Progenitor cell of endocrine pancreas (in vitro differentiated cells): ENCODE results near the gene ZNF488. TPM values are rescaled to one million over a fixed set of nuclear protein-coding genes. Genes with fewer than 3 reads are reported as not detected.

ENCODE experiments used
- DNase-seq: peaks from one replicate; pipeline ENCODE4 v3.0.0; 2021; ENCODE audit warnings: low spot score; ENCODE audit not compliant: unreplicated experiment
- H3K27ac Mint-ChIP-seq: 2 replicates; pipeline ENCODE4 v1.8.0; 2021; ENCODE audit warnings: mild to moderate bottlenecking, moderate library complexity, mixed read lengths
- H3K27me3 Mint-ChIP-seq: 2 replicates; pipeline ENCODE4 v1.8.0; 2021; ENCODE audit warnings: mixed read lengths
- H3K36me3 Mint-ChIP-seq: 2 replicates; pipeline ENCODE4 v1.8.0; 2022; ENCODE audit warnings: mixed read lengths; ENCODE audit not compliant: insufficient read depth
- H3K4me1 Mint-ChIP-seq: 2 replicates; pipeline ENCODE4 v1.8.0; 2021; ENCODE audit warnings: low read depth, mixed read lengths
- H3K4me3 Mint-ChIP-seq: 2 replicates; pipeline ENCODE4 v1.8.0; 2021; ENCODE audit warnings: low read depth, mild to moderate bottlenecking, moderate library complexity, mixed read lengths
- H3K9me3 Mint-ChIP-seq: 2 replicates; pipeline ENCODE4 v1.8.0; 2021; ENCODE audit warnings: low read depth, mixed read lengths
- total RNA-seq: library from RNA; stranded (reverse); gene quantifications from 2 replicates; pipeline ENCODE4 v1.2.1, GENCODE V29; 2021
- TF ChIP-seq, protein P1 (sequence below): fragments of 200-600 bp; sonication (generic); IDR thresholded peaks from one replicate; pipeline ENCODE4 v1.5.0; 2021; ENCODE audit warnings: antibody characterized with exemption, mild to moderate bottlenecking; ENCODE audit not compliant: unreplicated experiment

The ZNF488 gene
- total RNA-seq, 1 donor from 2014 or later, result 1.0 TPM

DNA sequence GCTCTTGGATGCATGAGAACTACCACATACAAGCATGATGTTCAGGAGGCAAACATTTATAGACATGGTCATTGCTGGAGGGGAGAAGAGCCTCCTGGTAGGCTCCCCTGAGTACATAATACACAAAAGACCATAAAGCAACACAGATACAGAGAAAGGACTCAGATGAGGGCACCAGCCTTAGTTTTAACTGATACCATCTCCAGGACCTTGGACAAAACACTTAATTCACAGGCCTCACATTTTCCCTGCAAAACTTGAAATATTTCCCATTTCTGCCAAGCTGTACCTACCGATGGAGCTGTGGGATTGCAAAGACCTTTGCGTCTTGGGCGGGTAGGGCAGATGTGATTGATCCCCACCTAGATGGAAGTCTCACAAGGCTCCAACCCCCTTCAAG, 16.7 kb upstream of the ZNF488 start:
- Mint-ChIP-seq H3K36me3 (no peaks in the 10 kb centered on the region), H3K27me3 (no peaks in the 10 kb centered on the region), H3K27ac (peak overlapping the region; percentile 39), H3K4me3 (no peak overlapping the region), H3K4me1 (peaks cover 17% of the 10 kb centered on the region), H3K9me3 (peaks cover 3% of the 10 kb centered on the region)
- TF ChIP-seq, protein P1, sequence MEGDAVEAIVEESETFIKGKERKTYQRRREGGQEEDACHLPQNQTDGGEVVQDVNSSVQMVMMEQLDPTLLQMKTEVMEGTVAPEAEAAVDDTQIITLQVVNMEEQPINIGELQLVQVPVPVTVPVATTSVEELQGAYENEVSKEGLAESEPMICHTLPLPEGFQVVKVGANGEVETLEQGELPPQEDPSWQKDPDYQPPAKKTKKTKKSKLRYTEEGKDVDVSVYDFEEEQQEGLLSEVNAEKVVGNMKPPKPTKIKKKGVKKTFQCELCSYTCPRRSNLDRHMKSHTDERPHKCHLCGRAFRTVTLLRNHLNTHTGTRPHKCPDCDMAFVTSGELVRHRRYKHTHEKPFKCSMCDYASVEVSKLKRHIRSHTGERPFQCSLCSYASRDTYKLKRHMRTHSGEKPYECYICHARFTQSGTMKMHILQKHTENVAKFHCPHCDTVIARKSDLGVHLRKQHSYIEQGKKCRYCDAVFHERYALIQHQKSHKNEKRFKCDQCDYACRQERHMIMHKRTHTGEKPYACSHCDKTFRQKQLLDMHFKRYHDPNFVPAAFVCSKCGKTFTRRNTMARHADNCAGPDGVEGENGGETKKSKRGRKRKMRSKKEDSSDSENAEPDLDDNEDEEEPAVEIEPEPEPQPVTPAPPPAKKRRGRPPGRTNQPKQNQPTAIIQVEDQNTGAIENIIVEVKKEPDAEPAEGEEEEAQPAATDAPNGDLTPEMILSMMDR, result no peak
- DNase-seq, result no peak

DNA sequence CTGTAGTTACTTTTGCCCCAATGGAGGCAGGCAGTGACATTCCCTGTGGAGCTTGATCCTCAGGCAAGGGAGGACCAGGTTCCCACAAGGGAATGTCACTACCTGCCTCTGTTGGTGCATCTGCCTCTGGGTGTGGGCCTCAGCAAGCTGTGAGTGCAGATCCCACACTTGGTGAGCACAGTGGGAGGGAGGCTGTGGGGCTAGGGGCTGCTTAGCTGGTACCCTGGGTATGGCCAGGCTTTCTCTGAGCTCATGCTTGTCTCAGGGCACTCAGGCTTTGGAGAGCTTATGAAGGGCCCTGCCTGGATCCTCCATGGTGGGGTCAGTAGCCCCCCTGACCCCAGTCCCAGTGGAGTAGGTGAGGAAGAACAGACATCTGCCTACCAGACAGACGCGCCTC, 16.2 kb upstream of the ZNF488 start:
- no peak overlapping the region for H3K27ac Mint-ChIP-seq
- peaks cover 17% of the 10 kb centered on the region for H3K4me1 Mint-ChIP-seq
- H3K27me3 Mint-ChIP-seq, result no peaks in the 10 kb centered on the region

DNA sequence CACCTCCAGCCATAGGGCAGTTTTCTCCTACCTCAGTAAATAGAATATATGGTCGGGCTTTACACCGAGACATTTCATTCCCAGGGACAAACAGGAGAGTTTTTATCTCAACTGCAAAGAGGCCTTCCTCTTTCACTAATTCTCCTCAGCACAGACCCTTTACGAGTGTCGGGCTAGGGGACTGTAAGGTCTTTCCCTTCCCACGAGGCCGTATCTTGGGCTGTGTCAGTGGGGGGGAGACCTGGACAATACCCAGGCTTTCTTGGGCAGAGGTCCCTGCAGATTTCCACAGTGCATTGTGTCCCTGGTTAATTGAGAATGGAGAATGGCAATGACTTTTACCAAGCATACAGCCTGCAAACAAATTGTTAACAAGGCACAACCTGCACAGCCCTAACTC, 13.2 kb upstream of the ZNF488 start:
- H3K27ac Mint-ChIP-seq, result no peak overlapping the region
- peaks cover 4% of the 10 kb centered on the region for H3K4me1 Mint-ChIP-seq
- DNase-seq, result no peak

More for the DNA sequence above, 16.2 kb upstream of the ZNF488 start:
- peaks cover 8% of the 10 kb centered on the region for H3K9me3 Mint-ChIP-seq
- no peak overlapping the region for H3K4me3 Mint-ChIP-seq
- TF ChIP-seq, protein P1, result no peak
- H3K36me3 Mint-ChIP-seq, result no peaks in the 10 kb centered on the region
- DNase-seq, result no peak

DNA sequence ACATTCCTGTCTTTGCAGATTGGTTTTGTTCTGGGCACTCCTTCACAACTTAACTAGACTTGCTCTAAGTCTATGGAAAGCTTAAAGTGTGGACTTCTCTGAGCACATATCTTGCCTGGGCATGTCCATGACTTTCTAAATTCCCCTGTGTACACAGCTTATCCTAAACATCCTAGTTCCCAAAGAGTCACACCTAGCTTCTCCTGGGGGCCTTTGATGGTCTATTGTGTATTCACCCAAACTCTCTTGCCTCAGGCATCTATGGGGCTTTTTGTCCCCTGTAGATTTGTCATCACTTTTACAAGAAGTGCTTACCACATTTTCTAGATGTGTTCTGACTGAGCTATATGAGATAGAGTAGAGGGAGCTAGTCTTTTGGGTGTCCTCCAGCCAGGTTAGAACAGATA, 12.2 kb upstream of the ZNF488 start:
- Mint-ChIP-seq H3K9me3 (peaks cover 8% of the 10 kb centered on the region), H3K4me1 (peaks cover 1% of the 10 kb centered on the region), H3K4me3 (no peak overlapping the region), H3K36me3 (no peaks in the 10 kb centered on the region), H3K27me3 (peaks cover 5% of the 10 kb centered on the region), H3K27ac (no peak overlapping the region)
- TF ChIP-seq, protein P1, result no peak
- no peak for DNase-seq

More for the DNA sequence above, 13.2 kb upstream of the ZNF488 start:
- Mint-ChIP-seq H3K27me3 (peaks cover 3% of the 10 kb centered on the region), H3K36me3 (no peaks in the 10 kb centered on the region), H3K9me3 (peaks cover 8% of the 10 kb centered on the region), H3K4me3 (no peak overlapping the region)
- TF ChIP-seq, protein P1, result no peak

DNA sequence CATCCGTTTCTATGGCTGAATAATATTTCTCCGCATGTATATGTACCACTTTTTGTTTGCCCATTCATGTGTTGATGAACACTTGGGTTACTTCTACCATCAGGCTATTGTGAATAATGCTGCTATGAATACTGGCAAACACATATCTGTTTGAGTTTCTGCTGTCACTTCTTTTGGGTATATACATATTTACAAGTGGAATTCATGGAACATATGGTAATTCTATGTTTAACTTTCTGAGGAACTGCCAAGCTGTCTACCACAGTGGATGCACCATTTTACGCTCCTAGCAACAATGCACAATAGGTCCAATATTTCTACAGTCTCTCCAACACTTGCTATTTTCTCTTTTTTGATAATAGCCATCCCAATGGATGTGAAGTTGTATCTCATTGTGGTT, 5.5 kb upstream of the ZNF488 start:
- TF ChIP-seq, protein P1, result no peak
- Mint-ChIP-seq H3K4me3 (no peak overlapping the region), H3K27me3 (peaks cover 32% of the 10 kb centered on the region), H3K9me3 (no peaks in the 10 kb centered on the region), H3K4me1 (peaks cover 4% of the 10 kb centered on the region), H3K36me3 (no peaks in the 10 kb centered on the region), H3K27ac (no peak overlapping the region)
- DNase-seq, result no peak
